Panc1 (cell line): ENCODE measurements around the gene ACOT4.

ENCODE experiments used
- CTCF ChIP-seq: fragments of 450-650 bp; IDR thresholded peaks from 2 replicates; pipeline ENCODE4 v1.5.1; 2017; ENCODE audit warnings: mild to moderate bottlenecking
- POLR2AphosphoS5 ChIP-seq: IDR thresholded peaks from 2 replicates; pipeline ENCODE4 v1.6.1; 2012; ENCODE audit warnings: mild to moderate bottlenecking, low read depth, low read length, moderate library complexity
- REST ChIP-seq, 2 experiments: IDR thresholded peaks; 2 replicates each; pipeline ENCODE4 v1.6.1; 2011 to 2012; ENCODE audit warnings: low read depth in 2 of 2, control low read depth in 1 of 2, low read length in 1 of 2, mild to moderate bottlenecking in 1 of 2, moderate library complexity in 1 of 2; ENCODE audit not compliant: insufficient read depth in 1 of 2
- TCF7L2 ChIP-seq: IDR thresholded peaks from 2 replicates; pipeline ENCODE4 v1.6.1; 2011; ENCODE audit warnings: mild to moderate bottlenecking, low read depth, low read length, inconsistent platforms

- TF ChIP-seq CTCF (no peak), POLR2AphosphoS5 (no peak), REST (IDR thresholded peaks at IDR 0.05; ENCODE audit: insufficient read depth in 1 of 2, low read depth in 2 of 2, low read length in 1 of 2) (no peak), TCF7L2 (no peak)
Observed at GRCh38 chr14:73627151-73627558, 35.5 kb downstream of the ACOT4 start.
